K562 (cell line): ENCODE results near the gene SLC34A3. TPM values are rescaled to one million over a fixed set of nuclear protein-coding genes. Genes with fewer than 3 reads are reported as not detected.

ENCODE experiments used
- ATAC-seq: fragments of 200-7000 bp; cut with Tn5 transposase; 3 replicates; pipeline ENCODE4 v1.9.1; 2020; ENCODE audit warnings: moderate library complexity
- BruUV-seq: library from RNA; stranded (reverse); fragments of 400-500 nt; replicated peaks from 2 replicates; lab custom pipeline; 2021; lab: Mats Ljungman, UMichigan
- CTCF ChIA-PET: fragments of 300-600 bp; formaldehyde crosslinking; extraction: SDS; loops from one replicate; lab custom pipeline; 2021; ENCODE audit warnings: low intra/inter-chr PET ratio; lab: Yijun Ruan, JAX
- POLR2A ChIA-PET: fragments of 300-600, 350-650 bp; sonication (Branson Sonifier 250); formaldehyde crosslinking; extraction: SDS; loops from one replicate; lab custom pipeline; 2021; ENCODE audit warnings: antibody characterized with exemption, inconsistent platforms; lab: Yijun Ruan, JAX
- DNase-seq, 4 experiments: peaks; one replicate each; pipeline versions ENCODE4 v3.0.0 to v3.0.0-alpha.2; 2011 to 2018; ENCODE audit warnings: low spot score in 3 of 4, mixed read lengths in 3 of 4; ENCODE audit errors: extremely low read depth in 1 of 4
- FAIRE-seq: peaks from 2 replicates; lab custom pipeline; 2011; peaks lifted over from hg19 to GRCh38; lab: Jason Lieb, UNC
- H2AFZ ChIP-seq: 2 replicates; pipeline ENCODE4 v1.6.0; 2011; ENCODE audit warnings: low read depth, low read length, control low read depth, inconsistent platforms
- H3K27ac ChIP-seq: fragments of 200-600 bp; 3 replicates; pipeline ENCODE4 v1.8.0; 2011; ENCODE audit warnings: low read depth, mild to moderate bottlenecking, control low read depth, inconsistent platforms, low read length, moderate library complexity, mixed read lengths; ENCODE audit errors: extremely low read depth
- H3K27me3 ChIP-seq, 2 experiments: fragments of 300-600 bp in 1 of 2; 2 replicates in 1 of 2; 3 replicates in 1 of 2; pipeline versions ENCODE4 v1.6.0 to v1.8.0; 2011; ENCODE audit warnings: inconsistent platforms in 2 of 2, low read length in 2 of 2, mild to moderate bottlenecking in 1 of 2, mixed read lengths in 1 of 2, moderate library complexity in 1 of 2; ENCODE audit not compliant: control insufficient read depth in 2 of 2, insufficient read depth in 2 of 2
- H3K36me3 ChIP-seq: fragments of 300-600 bp; 3 replicates; pipeline ENCODE4 v1.8.0; 2011; ENCODE audit warnings: mild to moderate bottlenecking, low read length, inconsistent platforms; ENCODE audit not compliant: control insufficient read depth, insufficient read depth
- H3K4me1 ChIP-seq, 2 experiments: fragments of 200-600 bp in 1 of 2; replicated peaks in 1 of 2; 2 replicates in 1 of 2; 3 replicates in 1 of 2; pipeline versions ENCODE4 v1.5.1 to v1.8.0; 2011; ENCODE audit warnings: inconsistent platforms in 2 of 2, low read length in 2 of 2, mild to moderate bottlenecking in 1 of 2, mixed read lengths in 1 of 2, moderate library complexity in 1 of 2; ENCODE audit not compliant: control insufficient read depth in 2 of 2, insufficient read depth in 2 of 2
- H3K4me2 ChIP-seq: 2 replicates; pipeline ENCODE4 v1.6.1; 2011; ENCODE audit warnings: low read length, control low read depth, inconsistent platforms, mixed read lengths; ENCODE audit not compliant: insufficient read depth
- H3K4me3 ChIP-seq: fragments of 200-600 bp; sonication (generic), shearing (Covaris generic); 2 replicates; pipeline ENCODE4 v1.5.1; 2016; ENCODE audit warnings: control low read depth, inconsistent platforms
- H3K79me2 ChIP-seq: fragments of 200-600 bp; 3 replicates; pipeline ENCODE4 v1.8.0; 2011; ENCODE audit warnings: low read length, inconsistent platforms; ENCODE audit not compliant: control insufficient read depth, insufficient read depth
- H3K9ac ChIP-seq, 2 experiments: 2 replicates each; pipeline versions ENCODE4 v1.6.0 to v1.6.1; 2011; ENCODE audit warnings: low read depth in 2 of 2, low read length in 2 of 2, control low read depth in 1 of 2, inconsistent platforms in 1 of 2, mild to moderate bottlenecking in 1 of 2, mixed read lengths in 1 of 2; ENCODE audit not compliant: insufficient read depth in 1 of 2
- H3K9me1 ChIP-seq: one replicate; pipeline ENCODE4 v1.6.0; 2011; ENCODE audit warnings: inconsistent platforms, mild to moderate bottlenecking, low read length, moderate library complexity; ENCODE audit not compliant: control insufficient read depth, insufficient read depth
- H3K9me3 ChIP-seq: replicated peaks from 2 replicates; pipeline ENCODE4 v1.5.1; 2011; ENCODE audit warnings: low read depth, low read length, inconsistent platforms; ENCODE audit not compliant: control insufficient read depth, insufficient read depth
- H4K20me1 ChIP-seq: replicated peaks from 2 replicates; pipeline ENCODE4 v1.6.1; 2011; ENCODE audit warnings: low read length, inconsistent platforms, mixed read lengths; ENCODE audit not compliant: control insufficient read depth, insufficient read depth
- ARID1B ChIP-seq: fragments of 450-650 bp; IDR thresholded peaks from 2 replicates; pipeline ENCODE4 v1.6.1; 2016; ENCODE audit warnings: antibody characterized with exemption, mild to moderate bottlenecking, inconsistent platforms
- ESRRB ChIP-seq: fragments of 250-450 bp; sonication (Bioruptor Pico); IDR thresholded peaks from 2 replicates; pipeline ENCODE4 v1.5.0; 2020; ENCODE audit warnings: mild to moderate bottlenecking, moderate library complexity, borderline replicate concordance
- ETV5 ChIP-seq: sonication (generic); formaldehyde crosslinking; IDR thresholded peaks from 2 replicates; pipeline ENCODE4 v1.4.0; 2020; ENCODE audit warnings: low read depth, mild to moderate bottlenecking, missing genetic modification reagents
- GATAD2A ChIP-seq: fragments of 450-650 bp; IDR thresholded peaks from 2 replicates; pipeline ENCODE4 v1.6.1; 2017
- MAFG ChIP-seq: fragments of 450-650 bp; conservative IDR thresholded peaks from 2 replicates; pipeline ENCODE4 v1.6.1; 2016; ENCODE audit warnings: missing genetic modification characterization, missing compliant biosample characterization
- NCOA4 ChIP-seq: fragments of 450-650 bp; IDR thresholded peaks from 2 replicates; pipeline ENCODE4 v1.6.1; 2018; ENCODE audit warnings: mild to moderate bottlenecking; ENCODE audit not compliant: partially characterized antibody
- NFIC ChIP-seq: fragments of 450-650 bp; IDR thresholded peaks from 2 replicates; pipeline ENCODE4 v1.6.1; 2017; ENCODE audit warnings: mild to moderate bottlenecking, inconsistent platforms
- NFYB ChIP-seq: IDR thresholded peaks from 2 replicates; pipeline ENCODE4 v1.6.1; 2011; ENCODE audit warnings: mild to moderate bottlenecking, moderate library complexity; ENCODE audit not compliant: insufficient read length; ENCODE audit errors: extremely low read depth
- OTX1 ChIP-seq: fragments of 450-650 bp; formaldehyde crosslinking; IDR thresholded peaks from 2 replicates; pipeline ENCODE4 v1.4.0; 2022; ENCODE audit warnings: mild to moderate bottlenecking
- PATZ1 ChIP-seq: fragments of 250-450 bp; sonication (Bioruptor Pico); IDR thresholded peaks from 2 replicates; pipeline ENCODE4 v1.5.0; 2020; ENCODE audit warnings: mild to moderate bottlenecking, borderline replicate concordance
- POLR2G ChIP-seq: fragments of 200-400 bp; formaldehyde crosslinking; IDR thresholded peaks from 2 replicates; pipeline ENCODE4 v1.6.1; 2017; ENCODE audit warnings: low read depth, mild to moderate bottlenecking, antibody characterized with exemption, low read length, moderate library complexity
- RBFOX2 ChIP-seq: fragments of 200-400 bp; formaldehyde crosslinking; IDR thresholded peaks from 2 replicates; pipeline ENCODE4 v1.6.1; 2017; ENCODE audit warnings: low read depth, mild to moderate bottlenecking, low read length, moderate library complexity
- SAFB ChIP-seq: fragments of 200-400 bp; formaldehyde crosslinking; IDR thresholded peaks from 2 replicates; pipeline ENCODE4 v1.6.1; 2017; ENCODE audit warnings: low read depth, low read length, borderline replicate concordance
- SETDB1 ChIP-seq: IDR thresholded peaks from one replicate; pipeline ENCODE4 v1.6.1; 2012; ENCODE audit warnings: low read length, control low read depth, inconsistent platforms
- SUPT5H ChIP-seq: fragments of 450-650 bp; IDR thresholded peaks from 2 replicates; pipeline ENCODE4 v1.6.1; 2016
- ZNF232 ChIP-seq: sonication (generic); formaldehyde crosslinking; IDR thresholded peaks from 2 replicates; pipeline ENCODE4 v1.8.0; 2022; ENCODE audit warnings: mild to moderate bottlenecking, missing genetic modification reagents
- ZNF398 ChIP-seq: fragments of 250-450 bp; sonication (Bioruptor Pico); IDR thresholded peaks from 2 replicates; pipeline ENCODE4 v1.8.0; 2021; ENCODE audit warnings: moderate library complexity, mild to moderate bottlenecking, inconsistent platforms
- WGBS: fragments of 100-300 bp; shearing (Covaris generic); methylation state at CpG from one replicate; pipeline ENCODE4 v1.1.6; 2016; ENCODE audit warnings: low coverage, mixed read lengths; ENCODE audit not compliant: insufficient coverage; ENCODE audit errors: missing lambda C conversion rate; 5-methylcytosine and 5-hydroxymethylcytosine counted together
- in situ Hi-C: fragments of 300-500 bp; cut with MboI; formaldehyde crosslinking; loops from 4 replicates; pipeline ENCODE4 v1.15.0; 2018; ENCODE audit warnings: inconsistent platforms, mixed read lengths
- intact Hi-C: fragments of 100-400 bp; cut with micrococcal nuclease; formaldehyde crosslinking; loops from 2 replicates; pipeline ENCODE4 v1.14.2; 2022
- polyA plus RNA-seq, 8 experiments: library from polyadenylated mRNA; depleted of rRNA in 4 of 8; stranded (reverse) in 5 of 8; unstranded in 3 of 8; fragments of >200 nt; fragmentation: Nextera tagmentation in 2 of 8; fragmentation: Illumina TruSeq in 1 of 8; extraction: Ambion mirVana in 2 of 8; extraction: Trizol in 1 of 8; gene quantifications; 2 replicates each; pipeline versions ENCODE4 v1.2.1 to v1.2.3, GENCODE V29; 2011 to 2014; ENCODE audit warnings: inconsistent platforms in 1 of 8, missing spikeins in 1 of 8
- total RNA-seq, 7 experiments: library from RNA; depleted of rRNA in 6 of 7; stranded (reverse); fragments of >200 nt in 6 of 7; fragmentation: Illumina TruSeq in 2 of 7; extraction: Trizol in 2 of 7; gene quantifications; 2 replicates each; pipeline versions ENCODE4 v1.2.1 to v1.2.3, GENCODE V29; 2011 to 2021; ENCODE audit warnings: low replicate concordance in 1 of 7

Gene SLC34A3
- total and polyA plus RNA-seq, 9 of the 15 experiments (the other 6 are each of a cell fraction or from before 2014, with no cell fraction given) = not detected

- TF ChIP-seq PATZ1 (CRISPR knock-in tag) (no peak), ESRRB (no peak), RBFOX2 (peak; percentile 49; the same call in 1 of the 2 replicates), ZNF232 (no peak), SUPT5H (peak; percentile 48; the same call in 1 of the 2 replicates), ETV5 (CRISPR knock-in tag) (no peak), GATAD2A (no peak), SAFB (no peak), NFYB (no peak)
Observed at GRCh38 chr9:137211532-137211931, 19.2 kb upstream of the SLC34A3 start (continued).

GRCh38 chr9:137212520-137212919, 18.2 kb upstream of the SLC34A3 start:
- TF ChIP-seq ZNF398 (CRISPR knock-in tag) (no peak), SETDB1 (no peak), ARID1B (no peak), OTX1 (CRISPR knock-in tag) (no peak), POLR2G (no peak; the same call in 1 of the 2 replicates), NCOA4 (no peak), MAFG (tag) (no peak), NFIC (no peak)
- POLR2A ChIA-PET = interaction anchor here (1.0 kb wide), 1 partner anchor 8 kb away, joined by 3 read pairs; no protein-coding TSS in a partner anchor
- CTCF ChIA-PET = no interaction called here
- in situ Hi-C loops (no loop called here), intact Hi-C loops (no loop called here)
- H3K27me3 ChIP-seq = no peaks in the 10 kb centered on the region
- H3K4me3 ChIP-seq = no peak overlapping the region
- H3K9me3 ChIP-seq = no peaks in the 10 kb centered on the region
- H3K4me1 ChIP-seq = peaks cover 5 to 55% of the 10 kb centered on the region in 2 experiments; a peak in 4 of 5 replicates
- H3K36me3 ChIP-seq = peaks cover 48% of the 10 kb centered on the region; the same call in 2 of the 3 replicates
- FAIRE-seq = no peak
- H3K79me2 ChIP-seq = peaks cover 3% of the 10 kb centered on the region; the same call in 2 of the 3 replicates
- WGBS = 83% methylated on average over 16 of the region's 21 CpGs
- no peak overlapping the region for H3K4me2 ChIP-seq
- no peak for DNase-seq
- peaks cover 3% of the 10 kb centered on the region; the same call in 1 of the 2 replicates for H4K20me1 ChIP-seq
- peak overlapping the region in 1 of 2 experiments; percentile 55; a peak in 2 of 4 replicates for H3K9ac ChIP-seq
- H3K9me1 ChIP-seq = no peaks in the 10 kb centered on the region
- H3K27ac ChIP-seq = no peak overlapping the region
- BruUV-seq = no TSS peak
- no peak for ATAC-seq
- no peak overlapping the region for H2AFZ ChIP-seq
